Transverse colon (tissue), 4 donors: ENCODE data around the gene ZNF705A.
"Not testable (repeated sequence)": the region's sequence is repeated elsewhere in the genome, so short reads cannot be mapped to it uniquely, and the experiment has no call there.

Experiments
- CTCF ChIP-seq, 5 experiments: fragments of 200-600 bp in 3 of 5; fragments of 450-650 bp in 2 of 5; sonication (generic) in 3 of 5; IDR thresholded peaks; 1 replicate in 2 of 5; 2 replicates in 3 of 5; pipeline ENCODE4 v1.5.1; 2016 to 2017; ENCODE audit warnings: antibody characterized with exemption in 5 of 5, inconsistent platforms in 3 of 5, mild to moderate bottlenecking in 2 of 5, moderate library complexity in 1 of 5
- EP300 ChIP-seq: sonication (generic); formaldehyde crosslinking; IDR thresholded peaks from one replicate; pipeline ENCODE4 v1.6.1; 2017; ENCODE audit warnings: antibody characterized with exemption, low read depth
- POLR2A ChIP-seq: fragments of 450-650 bp; IDR thresholded peaks from one replicate; pipeline ENCODE4 v1.6.1; 2016; ENCODE audit warnings: antibody characterized with exemption, mild to moderate bottlenecking, moderate library complexity
- POLR2AphosphoS5 ChIP-seq, 3 donors: sonication (generic); formaldehyde crosslinking; IDR thresholded peaks; one replicate each; pipeline ENCODE4 v1.6.1; 2016; ENCODE audit warnings: antibody characterized with exemption in 3 of 3

GRCh38 chr12:8226992-8227731, 70.3 kb downstream of the ZNF705A start, which contains the start of gene FAM90A1:
- not testable (repeated sequence) for TF ChIP-seq POLR2AphosphoS5 (IDR thresholded peaks at IDR 0.05); POLR2A; CTCF (IDR thresholded peaks at IDR 0.05); EP300
